Stimulated activated CD4-positive, alpha-beta T cell treated with anti-CD3 and anti-CD28 coated beads, Interleukin-4, amount 100 ng/mL, for 24 hours (primary cell): ENCODE results near the gene COL8A1.
A peak's percentile ranks its signal among the peaks of the same experiment; 100 is the strongest.

Experiments used
- DNase-seq: peaks from one replicate; pipeline ENCODE4 v3.0.0-alpha.2; 2020

Gene COL8A1

DNA sequence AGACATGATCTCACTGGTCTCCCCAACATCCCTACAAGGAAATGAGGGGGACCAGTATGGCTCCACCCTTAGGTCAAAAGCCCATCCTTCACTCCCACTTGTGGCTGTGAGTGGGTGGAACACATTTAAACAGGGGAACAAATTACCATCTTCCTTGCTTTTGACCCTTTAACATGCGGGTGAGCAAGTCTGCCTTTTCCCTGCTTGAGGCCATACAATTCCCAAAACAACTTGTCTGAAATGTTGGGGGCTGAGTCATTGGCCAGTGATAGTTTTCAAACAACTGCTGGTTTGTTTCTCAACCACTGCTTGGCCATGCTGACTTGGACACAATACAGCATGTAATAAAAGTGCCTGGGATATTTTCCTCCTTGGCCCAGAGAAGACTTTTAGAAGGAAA, 39.6 kb downstream of the COL8A1 start:
- DNase-seq: no peak

- DNase-seq: no peak
These were observed 40.5 kb downstream of the COL8A1 start for GRCh38 chr3:99678896-99679295.

GRCh38 chr3:99681512-99681911, 43.1 kb downstream of the COL8A1 start:
- no peak for DNase-seq

DNA sequence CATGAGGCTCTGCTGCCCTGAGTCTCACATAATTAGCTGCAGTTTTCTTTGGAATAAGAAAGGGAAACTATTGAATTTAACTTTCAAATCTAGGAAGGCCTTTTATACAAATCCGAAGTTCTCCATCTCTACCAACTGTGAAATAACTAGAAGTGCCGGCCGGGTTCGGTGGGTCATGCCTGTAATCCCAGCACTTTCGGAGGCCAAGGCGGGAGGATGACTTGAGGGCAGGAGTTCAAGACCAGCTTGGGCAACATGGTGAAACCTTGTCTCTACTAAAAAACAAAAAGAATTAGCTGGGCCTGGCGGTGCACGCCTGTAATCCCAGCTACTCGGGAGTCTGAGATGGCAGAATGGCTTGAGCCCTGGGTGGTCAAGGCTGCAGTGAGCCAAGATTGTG, 43.6 kb downstream of the COL8A1 start:
- DNase-seq: no peak

DNA sequence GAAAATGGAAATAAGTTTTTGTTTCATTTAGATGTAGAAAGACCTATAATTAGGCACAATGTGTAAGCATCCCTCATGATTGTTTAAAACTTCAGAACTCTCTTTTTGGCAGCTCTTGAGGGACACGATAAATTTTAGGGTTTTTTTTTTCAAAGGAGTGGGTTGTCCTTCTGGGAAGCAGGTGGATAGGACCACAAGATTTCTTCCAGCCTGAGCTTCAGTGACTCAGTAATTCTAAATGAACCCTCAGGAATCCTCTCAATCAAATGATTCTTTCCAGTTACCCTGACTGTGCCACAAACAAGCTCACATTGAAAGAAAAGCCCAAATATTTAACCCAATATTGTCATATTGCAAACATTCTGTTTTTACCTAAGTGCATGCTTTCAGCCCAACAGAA, 45.1 kb downstream of the COL8A1 start:
- DNase-seq: no peak

DNA sequence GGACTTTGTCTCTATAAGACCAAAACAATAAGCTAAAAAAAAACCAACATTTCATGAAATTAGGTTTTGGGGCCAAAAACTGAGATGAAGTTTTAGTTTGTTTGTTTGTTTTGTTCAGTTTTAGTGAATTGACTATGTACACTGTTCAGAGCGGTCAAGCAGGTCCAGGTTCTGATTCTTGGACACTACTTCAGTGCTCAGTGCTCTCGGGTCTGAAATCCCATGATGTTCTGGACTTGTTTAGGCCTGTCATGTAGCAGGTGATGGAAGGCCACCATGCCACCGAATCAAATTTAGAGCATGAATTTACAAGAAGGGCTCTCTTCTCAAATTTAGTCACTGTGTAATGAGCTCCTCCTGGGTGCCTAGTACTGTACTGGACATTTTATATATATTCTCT, 45.5 kb downstream of the COL8A1 start:
- no peak for DNase-seq

DNA sequence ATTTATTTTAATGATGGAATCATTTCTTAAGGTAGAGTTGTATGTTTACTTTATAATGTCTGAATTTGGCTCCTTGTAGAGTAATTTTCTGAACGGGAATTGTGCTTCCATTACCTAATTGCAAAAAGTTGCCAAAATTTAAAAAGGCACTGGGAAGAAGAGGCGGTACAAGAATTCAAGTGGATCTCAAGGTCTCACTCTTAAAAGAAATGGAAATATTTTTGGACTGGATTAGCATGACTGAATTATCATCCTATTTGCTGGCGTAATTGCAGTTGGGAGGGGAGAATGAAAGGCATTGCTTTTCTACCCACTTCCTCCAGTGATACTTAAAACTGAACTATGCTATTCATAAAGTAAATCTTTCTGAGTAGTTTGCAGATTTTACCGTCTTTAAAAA, 46.2 kb downstream of the COL8A1 start:
- DNase-seq: no peak

- DNase-seq: no peak
These were observed 48.1 kb downstream of the COL8A1 start for GRCh38 chr3:99686469-99686868.

DNA sequence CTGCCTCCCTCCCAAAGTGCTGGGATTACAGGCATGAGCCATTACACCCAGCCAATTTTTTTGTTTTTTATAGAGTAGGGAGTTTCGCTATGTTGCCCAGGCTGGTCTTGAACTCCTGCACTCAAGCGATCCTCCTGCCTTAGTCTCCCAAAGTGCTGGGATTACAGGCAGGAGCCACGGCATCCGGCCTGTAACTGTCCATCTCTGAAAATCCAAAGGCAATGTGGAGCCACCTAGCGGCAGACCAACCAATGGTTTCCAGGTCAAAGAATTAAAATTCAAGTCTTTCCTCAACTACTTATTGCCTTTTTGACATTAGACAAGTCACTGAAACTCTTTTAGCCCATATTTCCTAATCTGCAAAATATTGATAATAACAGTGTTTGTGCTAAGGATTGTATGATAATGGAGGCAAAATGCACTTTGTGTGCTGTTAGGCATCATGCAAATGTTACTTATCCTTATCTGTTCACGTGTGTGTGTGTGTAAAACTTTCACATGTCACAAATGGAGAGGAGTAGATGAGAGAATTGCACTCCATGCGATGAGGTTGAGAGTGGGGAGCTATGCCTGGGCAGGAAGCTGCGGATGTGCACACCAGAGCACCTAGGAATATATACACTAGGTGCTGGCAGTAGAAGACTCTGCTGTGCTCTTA, 48.7 kb downstream of the COL8A1 start:
- DNase-seq: peak; percentile 29

GRCh38 chr3:99690761-99691369, 52.5 kb downstream of the COL8A1 start:
- no peak for DNase-seq

GRCh38 chr3:99693636-99694035, 55.2 kb downstream of the COL8A1 start:
- no peak for DNase-seq

DNA sequence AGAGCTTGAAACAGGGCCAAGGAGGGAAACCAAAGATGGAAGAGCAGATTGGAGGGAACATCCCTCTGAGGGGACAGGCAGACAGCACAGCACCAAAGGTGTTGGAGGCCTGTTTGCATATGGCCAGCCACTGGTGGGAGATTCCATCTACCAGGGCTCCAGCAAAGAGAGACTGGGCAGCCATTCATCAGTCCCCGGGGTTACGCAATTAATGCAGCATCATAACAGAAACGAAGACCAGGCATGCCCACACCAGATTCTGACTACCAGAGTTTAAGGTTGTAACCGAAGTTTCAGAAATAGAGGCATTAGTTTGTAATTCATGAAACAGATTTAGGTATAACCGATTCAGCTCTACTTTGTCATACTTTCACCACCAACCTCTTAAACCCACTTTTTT, 58.1 kb downstream of the COL8A1 start:
- DNase-seq: no peak

- DNase-seq: no peak
These were observed 58.9 kb downstream of the COL8A1 start for GRCh38 chr3:99697250-99697649.

- no peak for DNase-seq
These were observed 60.5 kb downstream of the COL8A1 start for GRCh38 chr3:99698932-99699331.

- DNase-seq: no peak
These were observed 61.4 kb downstream of the COL8A1 start for GRCh38 chr3:99699841-99700240.

GRCh38 chr3:99700631-99701268, 62.4 kb downstream of the COL8A1 start:
- DNase-seq: no peak

- no peak for DNase-seq
These were observed 64.9 kb downstream of the COL8A1 start for GRCh38 chr3:99702953-99703943.

GRCh38 chr3:99704417-99704816, 66.0 kb downstream of the COL8A1 start:
- no peak for DNase-seq

- DNase-seq: no peak
These were observed 68.0 kb downstream of the COL8A1 start for GRCh38 chr3:99706410-99706809.

DNA sequence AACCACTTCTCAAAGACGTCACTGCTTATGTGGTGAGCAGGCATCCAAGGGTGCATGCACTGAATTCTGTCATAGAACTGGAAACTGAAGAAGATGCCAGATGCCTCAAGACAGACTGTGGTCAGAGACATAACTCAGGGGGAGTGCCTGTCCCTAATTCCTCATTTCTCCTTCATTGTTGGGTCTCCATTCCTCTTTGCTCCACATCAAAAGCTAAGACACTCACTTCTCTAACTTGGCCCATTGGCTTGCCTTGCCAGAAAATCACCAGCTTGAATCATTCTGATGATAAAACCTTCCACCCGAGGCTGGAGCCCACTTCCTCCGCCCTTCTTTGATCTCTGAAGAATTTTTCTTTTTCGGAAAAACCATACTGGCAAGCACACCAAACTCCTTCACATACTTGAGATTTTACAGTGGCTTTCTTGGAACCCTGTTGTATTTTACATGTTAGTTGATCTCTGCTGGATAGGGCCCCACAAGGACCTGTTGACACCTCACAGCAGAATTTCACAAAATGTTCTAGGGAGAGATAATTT, 69.9 kb downstream of the COL8A1 start:
- no peak for DNase-seq

DNA sequence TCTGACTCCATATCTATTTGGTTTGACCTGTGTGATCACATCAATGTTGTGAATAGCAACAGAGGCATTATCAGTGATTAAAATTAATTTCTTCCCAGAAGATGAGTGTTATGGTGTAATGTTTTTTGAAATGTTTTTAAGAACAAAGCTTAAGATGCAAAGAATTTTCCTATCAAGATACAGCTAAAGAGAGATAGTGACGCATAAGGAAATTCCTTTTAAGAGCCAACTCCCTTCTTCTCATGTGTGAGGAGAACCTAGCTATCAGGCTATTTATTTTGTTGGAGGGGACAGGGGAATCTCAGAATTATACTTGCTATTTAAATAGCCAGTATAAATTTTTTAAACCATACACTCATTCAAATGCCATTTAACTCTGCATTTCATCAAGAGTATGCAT, 71.3 kb downstream of the COL8A1 start:
- no peak for DNase-seq

DNA sequence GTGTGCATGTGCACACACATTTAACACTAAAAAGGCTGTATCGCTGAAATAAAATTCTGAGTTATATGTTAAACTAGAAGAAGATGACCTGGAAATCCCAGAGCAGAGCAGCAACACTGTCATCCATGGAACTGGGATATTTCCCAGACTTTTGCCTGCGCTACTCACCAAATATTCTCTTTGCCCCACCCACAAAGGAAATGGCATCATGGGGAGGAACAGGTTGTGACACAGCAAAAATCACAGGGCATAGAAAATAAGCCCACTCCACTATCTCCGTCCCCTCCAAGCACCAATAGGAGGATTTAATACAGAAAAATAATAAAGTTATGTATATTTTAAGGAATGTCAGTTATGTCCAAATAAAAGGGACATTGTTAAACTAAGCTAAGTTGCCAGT, 71.7 kb downstream of the COL8A1 start:
- no peak for DNase-seq

GRCh38 chr3:99711351-99711750, 73.0 kb downstream of the COL8A1 start:
- DNase-seq: no peak
